Mesenchymal stem cell (in vitro differentiated cells and primary cell): ENCODE measurements around the gene PRSS16.
"Not testable (repeated sequence)": the region's sequence is repeated elsewhere in the genome, so short reads cannot be mapped to it uniquely, and the experiment has no call there.

ENCODE experiments used
- DNase-seq: peaks from one replicate; pipeline ENCODE4 v3.0.0-alpha.2; 2013
- H2AFZ ChIP-seq: one replicate; pipeline ENCODE4 v1.6.1; 2013; ENCODE audit warnings: low read depth, mild to moderate bottlenecking, control low read depth, inconsistent platforms, low read length, moderate library complexity
- H2AK5ac ChIP-seq: 2 replicates; pipeline ENCODE4 v1.6.1; 2013; ENCODE audit warnings: low read length, moderate library complexity, mild to moderate bottlenecking, inconsistent platforms; ENCODE audit not compliant: severe bottlenecking
- H2BK120ac ChIP-seq: one replicate; pipeline ENCODE4 v1.6.1; 2013; ENCODE audit warnings: low read depth, mild to moderate bottlenecking, inconsistent platforms, low read length, moderate library complexity
- H2BK12ac ChIP-seq, 2 experiments: one replicate each; pipeline ENCODE4 v1.6.1; 2013; ENCODE audit warnings: inconsistent platforms in 2 of 2, low read length in 2 of 2, mild to moderate bottlenecking in 2 of 2, moderate library complexity in 2 of 2, control low read depth in 1 of 2
- H2BK15ac ChIP-seq: one replicate; pipeline ENCODE4 v1.6.1; 2013; ENCODE audit warnings: mild to moderate bottlenecking, low read depth, inconsistent platforms; ENCODE audit not compliant: poor library complexity, severe bottlenecking
- H2BK5ac ChIP-seq: 2 replicates; pipeline ENCODE4 v1.6.1; 2013; ENCODE audit warnings: low read depth, mild to moderate bottlenecking, low read length, control low read depth, inconsistent platforms; ENCODE audit not compliant: poor library complexity, severe bottlenecking
- H3K14ac ChIP-seq, 2 experiments: one replicate each; pipeline ENCODE4 v1.6.1; 2013; ENCODE audit warnings: inconsistent platforms in 2 of 2, low read length in 2 of 2, control low read depth in 1 of 2, mild to moderate bottlenecking in 1 of 2, moderate library complexity in 1 of 2
- H3K18ac ChIP-seq, 2 experiments: one replicate each; pipeline ENCODE4 v1.6.1; 2013; ENCODE audit warnings: inconsistent platforms in 2 of 2, low read length in 2 of 2, control low read depth in 1 of 2, low read depth in 1 of 2, mild to moderate bottlenecking in 1 of 2
- H3K23ac ChIP-seq, 2 experiments: one replicate each; pipeline ENCODE4 v1.6.1; 2013; ENCODE audit warnings: inconsistent platforms in 2 of 2, low read length in 2 of 2, mild to moderate bottlenecking in 2 of 2, moderate library complexity in 2 of 2, control low read depth in 1 of 2
- H3K27ac ChIP-seq: 2 replicates; pipeline ENCODE4 v1.5.1; 2013; ENCODE audit warnings: mild to moderate bottlenecking, moderate library complexity, low read length, control low read depth, inconsistent platforms; ENCODE audit not compliant: poor library complexity, severe bottlenecking
- H3K27me3 ChIP-seq, 2 experiments: 2 replicates each; pipeline versions ENCODE4 v1.6.1 to v1.7.0; 2013; ENCODE audit warnings: low read length in 2 of 2, mild to moderate bottlenecking in 2 of 2, moderate library complexity in 2 of 2, control low read depth in 1 of 2, inconsistent platforms in 1 of 2; ENCODE audit not compliant: control insufficient read depth in 1 of 2, insufficient read depth in 1 of 2
- H3K36me3 ChIP-seq, 2 experiments: 2 replicates each; pipeline versions ENCODE4 v1.6.1 to v1.7.0; 2013; ENCODE audit warnings: low read length in 2 of 2, control low read depth in 1 of 2, inconsistent platforms in 1 of 2, low read depth in 1 of 2, mild to moderate bottlenecking in 1 of 2; ENCODE audit not compliant: insufficient read depth in 2 of 2, control insufficient read depth in 1 of 2
- H3K4ac ChIP-seq, 2 experiments: one replicate each; pipeline ENCODE4 v1.6.1; 2013; ENCODE audit warnings: inconsistent platforms in 2 of 2, low read length in 2 of 2, mild to moderate bottlenecking in 2 of 2, moderate library complexity in 2 of 2, control low read depth in 1 of 2, low read depth in 1 of 2
- H3K4me1 ChIP-seq: 2 replicates; pipeline ENCODE4 v1.6.1; 2013; ENCODE audit warnings: low read depth, low read length, control low read depth; ENCODE audit not compliant: control insufficient read depth, insufficient read depth
- H3K4me2 ChIP-seq: 2 replicates; pipeline ENCODE4 v1.6.1; 2013; ENCODE audit warnings: low read length, mild to moderate bottlenecking, inconsistent platforms; ENCODE audit not compliant: poor library complexity, severe bottlenecking
- H3K4me3 ChIP-seq, 2 experiments: 2 replicates each; pipeline versions ENCODE4 v1.5.1 to v1.7.0; 2013; ENCODE audit warnings: low read length in 2 of 2, mild to moderate bottlenecking in 2 of 2, control low read depth in 1 of 2, low read depth in 1 of 2; ENCODE audit not compliant: insufficient read depth in 1 of 2
- H3K79me1 ChIP-seq: replicated peaks from 2 replicates; pipeline ENCODE4 v1.6.1; 2013; ENCODE audit warnings: mild to moderate bottlenecking, control low read depth, low read length, inconsistent platforms; ENCODE audit not compliant: poor library complexity, severe bottlenecking
- H3K9ac ChIP-seq: 2 replicates; pipeline ENCODE4 v1.7.0; 2013; ENCODE audit warnings: mild to moderate bottlenecking, low read length, moderate library complexity
- H3K9me3 ChIP-seq: 2 replicates; pipeline ENCODE4 v1.7.0; 2013; ENCODE audit warnings: mild to moderate bottlenecking, low read length; ENCODE audit not compliant: control insufficient read depth
- H4K8ac ChIP-seq: one replicate; pipeline ENCODE4 v1.6.1; 2013; ENCODE audit warnings: inconsistent platforms, mild to moderate bottlenecking, low read length, moderate library complexity
- H4K91ac ChIP-seq: one replicate; pipeline ENCODE4 v1.6.1; 2013; ENCODE audit warnings: mild to moderate bottlenecking, low read length, inconsistent platforms
- WGBS: methylation state at CpG from one replicate; pipeline ENCODE4 v1.1.7; 2013; ENCODE audit warnings: mixed read lengths; 5-methylcytosine and 5-hydroxymethylcytosine counted together

PRSS16 gene

GRCh38 chr6:27213544-27214125 is 33.9 kb upstream of the PRSS16 start:
- WGBS: 17% methylated on average over 26 of the region's 29 CpGs
- H3K4me3 ChIP-seq: no peak overlapping the region

DNA sequence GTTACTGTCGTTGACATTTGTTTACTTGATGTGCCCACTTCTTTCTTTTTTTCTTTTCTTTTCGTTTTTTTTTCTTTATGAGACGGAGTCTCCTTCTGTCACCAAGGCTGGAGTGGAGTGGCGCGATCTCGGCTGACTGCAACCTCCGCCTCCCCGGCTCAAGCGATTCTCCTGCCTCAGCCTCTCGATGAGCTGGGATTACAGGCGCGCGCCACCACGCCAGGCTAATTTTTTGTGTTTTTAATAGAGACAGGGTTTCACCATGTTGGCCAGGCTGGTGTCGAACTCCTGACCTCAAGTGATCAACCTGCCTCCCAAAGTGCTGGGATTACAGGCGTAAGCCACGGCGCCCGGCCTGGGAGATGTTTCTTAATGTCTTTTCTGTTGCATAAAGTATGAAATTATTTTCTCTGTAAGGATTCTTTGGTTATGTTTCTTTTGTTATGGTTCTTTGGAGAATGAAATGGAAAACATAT is 33.3 kb upstream of the PRSS16 start:
- no peak overlapping the region for H2AK5ac ChIP-seq
- peaks cover 3% of the 10 kb centered on the region for H3K4me1 ChIP-seq
- peak; percentile 29 for DNase-seq
- H2BK12ac ChIP-seq: no peak overlapping the region
- peak overlapping the region in 1 of 2 experiments; percentile 74 for H3K4me3 ChIP-seq
- no peaks in the 10 kb centered on the region for H3K36me3 ChIP-seq
- peak overlapping the region; percentile 77 for H3K9ac ChIP-seq
- no peak overlapping the region for H2AFZ ChIP-seq
- H4K91ac ChIP-seq: no peak overlapping the region
- no peaks in the 10 kb centered on the region for H3K79me1 ChIP-seq
- H2BK5ac ChIP-seq: no peak overlapping the region
- no peak overlapping the region for H2BK15ac ChIP-seq
- 15% methylated on average over 17 of the region's 19 CpGs for WGBS
- no peaks in the 10 kb centered on the region for H3K27me3 ChIP-seq
- H3K4me2 ChIP-seq: peak overlapping the region; percentile 51
- H2BK120ac ChIP-seq: no peak overlapping the region
- no peaks in the 10 kb centered on the region for H3K9me3 ChIP-seq
- H3K27ac ChIP-seq: no peak overlapping the region
- H3K23ac ChIP-seq: no peak overlapping the region
- no peak overlapping the region for H3K14ac ChIP-seq
- H3K4ac ChIP-seq: no peak overlapping the region
- no peak overlapping the region for H3K18ac ChIP-seq
- H4K8ac ChIP-seq: no peak overlapping the region

More at GRCh38 chr6:27213544-27214125, 33.9 kb upstream of the PRSS16 start:
- Histone ChIP-seq H2BK5ac (no peak overlapping the region), H3K4ac (no peak overlapping the region), H3K4me1 (peaks cover 3% of the 10 kb centered on the region), H3K79me1 (no peaks in the 10 kb centered on the region), H2BK15ac (no peak overlapping the region), H3K4me2 (peak overlapping the region; percentile 19), H4K8ac (no peak overlapping the region), H3K9ac (peak overlapping the region; percentile 38), H2BK120ac (no peak overlapping the region), H3K18ac (no peak overlapping the region), H2AK5ac (no peak overlapping the region), H3K23ac (no peak overlapping the region), H3K9me3 (no peaks in the 10 kb centered on the region), H3K36me3 (no peaks in the 10 kb centered on the region), H4K91ac (no peak overlapping the region), H3K27me3 (no peaks in the 10 kb centered on the region), H2AFZ (no peak overlapping the region), H2BK12ac (no peak overlapping the region), H3K27ac (no peak overlapping the region), H3K14ac (no peak overlapping the region)
- DNase-seq: peak; percentile 63

GRCh38 chr6:27216874-27217273 is 30.6 kb upstream of the PRSS16 start:
- H3K9me3 ChIP-seq: no peaks in the 10 kb centered on the region
- H2BK12ac ChIP-seq: no peak overlapping the region
- no peak overlapping the region for H2AK5ac ChIP-seq
- 95% methylated on average over 10 of the region's 21 CpGs for WGBS
- no peak overlapping the region for H2BK120ac ChIP-seq
- H3K18ac ChIP-seq: no peak overlapping the region
- no peaks in the 10 kb centered on the region for H3K27me3 ChIP-seq
- no peak overlapping the region for H3K4me2 ChIP-seq
- no peak overlapping the region for H3K4ac ChIP-seq
- H2BK15ac ChIP-seq: no peak overlapping the region
- no peak overlapping the region for H4K91ac ChIP-seq
- H3K27ac ChIP-seq: no peak overlapping the region
- no peak overlapping the region for H3K9ac ChIP-seq
- no peak overlapping the region for H2AFZ ChIP-seq
- H3K14ac ChIP-seq: no peak overlapping the region
- H4K8ac ChIP-seq: no peak overlapping the region
- no peaks in the 10 kb centered on the region for H3K36me3 ChIP-seq
- no peak overlapping the region for H2BK5ac ChIP-seq
- H3K4me1 ChIP-seq: peaks cover 3% of the 10 kb centered on the region
- H3K79me1 ChIP-seq: no peaks in the 10 kb centered on the region
- no peak for DNase-seq
- no peak overlapping the region for H3K4me3 ChIP-seq
- no peak overlapping the region for H3K23ac ChIP-seq

DNA sequence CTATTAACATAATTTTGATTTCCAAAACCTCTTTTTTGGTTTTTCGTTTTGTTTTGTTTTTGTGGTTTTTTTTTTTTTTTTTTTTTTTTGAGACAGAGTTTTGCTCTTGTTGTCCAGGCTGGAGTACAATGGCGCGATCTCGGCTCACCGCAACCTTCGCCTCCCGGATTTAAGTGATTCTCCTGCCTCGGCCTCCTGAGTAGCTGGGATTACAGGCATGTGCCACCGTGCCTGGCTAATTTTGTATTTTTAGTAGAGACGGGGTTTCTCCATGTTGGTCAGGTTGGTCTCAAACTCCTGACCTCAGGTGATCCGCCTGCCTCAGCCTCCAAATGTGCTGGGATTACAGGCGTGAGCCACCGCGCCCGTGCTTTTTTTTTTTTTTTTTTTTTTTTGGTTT is 24.5 kb upstream of the PRSS16 start:
- not testable (repeated sequence) for H2AFZ ChIP-seq, H2BK120ac ChIP-seq, H2AK5ac ChIP-seq, H3K9me3 ChIP-seq, H2BK12ac ChIP-seq, H3K27ac ChIP-seq, H4K91ac ChIP-seq, H3K4ac ChIP-seq, H3K36me3 ChIP-seq, H3K23ac ChIP-seq, H3K4me1 ChIP-seq, H3K18ac ChIP-seq, H3K4me3 ChIP-seq, H3K14ac ChIP-seq, H2BK15ac ChIP-seq, H2BK5ac ChIP-seq, H3K27me3 ChIP-seq, H3K9ac ChIP-seq, H3K4me2 ChIP-seq, H4K8ac ChIP-seq, DNase-seq, H3K79me1 ChIP-seq
- WGBS: 88% methylated on average over 11 of the region's 15 CpGs
